Esophagus (tissue), 2 donors: ENCODE measurements around the gene IAPP. TPM values are rescaled to one million over a fixed set of nuclear protein-coding genes. Genes with fewer than 3 reads are reported as not detected.
"Not testable (repeated sequence)": the region's sequence is repeated elsewhere in the genome, so short reads cannot be mapped to it uniquely, and the experiment has no call there.

Source experiments
- H3K27ac ChIP-seq, 2 donors: one replicate each; pipeline ENCODE4 v1.5.1; 2013; ENCODE audit warnings: low read depth in 2 of 2, mild to moderate bottlenecking in 2 of 2, inconsistent platforms in 1 of 2, low read length in 1 of 2, moderate library complexity in 1 of 2
- H3K27me3 ChIP-seq, 2 donors: one replicate each; pipeline ENCODE4 v1.6.1; 2013; ENCODE audit warnings: low read length in 2 of 2, control low read depth in 1 of 2, mild to moderate bottlenecking in 1 of 2; ENCODE audit not compliant: insufficient read depth in 2 of 2, control insufficient read depth in 1 of 2
- H3K36me3 ChIP-seq, 2 donors: one replicate each; pipeline ENCODE4 v1.6.1; 2013; ENCODE audit warnings: low read length in 1 of 2; ENCODE audit not compliant: control insufficient read depth in 2 of 2, insufficient read depth in 2 of 2
- H3K4me1 ChIP-seq, 2 donors: one replicate each; pipeline ENCODE4 v1.6.1; 2013; ENCODE audit warnings: low read length in 1 of 2; ENCODE audit not compliant: control insufficient read depth in 2 of 2, insufficient read depth in 2 of 2
- H3K4me3 ChIP-seq, 2 donors: one replicate each; pipeline ENCODE4 v1.5.1; 2013; ENCODE audit warnings: low read length in 2 of 2, mild to moderate bottlenecking in 2 of 2, low read depth in 1 of 2, moderate library complexity in 1 of 2
- H3K9me3 ChIP-seq, 2 donors: one replicate each; pipeline ENCODE4 v1.6.1; 2013; ENCODE audit warnings: mild to moderate bottlenecking in 2 of 2, low read depth in 1 of 2, low read length in 1 of 2, moderate library complexity in 1 of 2; ENCODE audit not compliant: control insufficient read depth in 2 of 2, insufficient read depth in 1 of 2
- WGBS, 2 donors: extraction: QIAGEN DNeasy Blood & Tissue Kit; methylation state at CpG; one replicate each; pipeline ENCODE4 v1.1.7; 2013; 5-methylcytosine and 5-hydroxymethylcytosine counted together
- polyA plus RNA-seq, 2 donors: library from polyadenylated mRNA; stranded (reverse); fragments of 200-250 nt; gene quantifications; one replicate each; pipeline ENCODE4 v1.2.3, GENCODE V29; 2013
- donor health status: healthy with polysubstance abuse.
- donor health status: Bipolar disorder and iron deficiency.

The IAPP gene
- polyA plus RNA-seq, 2 donors: 0.05 TPM; not detected in 1

GRCh38 chr12:21369141-21369980 is 3.3 kb upstream of the IAPP start:
- no peaks in the 10 kb centered on the region for H3K36me3 ChIP-seq
- WGBS, 2 donors: 40 to 49% methylated on average over 4 of the region's 4 CpGs
- H3K27ac ChIP-seq: no peak overlapping the region
- H3K9me3 ChIP-seq: peaks cover 0 to 2% of the 10 kb centered on the region in 2 donors
- H3K4me3 ChIP-seq: no peak overlapping the region
- no peaks in the 10 kb centered on the region for H3K27me3 ChIP-seq
- H3K4me1 ChIP-seq: no peaks in the 10 kb centered on the region

- 80 to 86% methylated on average over 7 of the region's 7 CpGs for WGBS, 2 donors
- H3K9me3 ChIP-seq: peaks cover 0 to 2% of the 10 kb centered on the region in 2 donors
- H3K27me3 ChIP-seq: no peaks in the 10 kb centered on the region
- no peaks in the 10 kb centered on the region for H3K4me1 ChIP-seq
- H3K36me3 ChIP-seq: no peaks in the 10 kb centered on the region
- H3K4me3 ChIP-seq: no peak overlapping the region
- no peak overlapping the region for H3K27ac ChIP-seq
Measured at GRCh38 chr12:21370845-21371449, 1.8 kb upstream of the IAPP start.

GRCh38 chr12:21379218-21379617 is 6.5 kb downstream of the IAPP start:
- no peaks in the 10 kb centered on the region for H3K4me1 ChIP-seq
- H3K27ac ChIP-seq: no peak overlapping the region
- no peaks in the 10 kb centered on the region for H3K27me3 ChIP-seq
- H3K36me3 ChIP-seq: no peaks in the 10 kb centered on the region
- WGBS, 2 donors: 74 to 76% methylated on average over 3 of the region's 3 CpGs
- H3K4me3 ChIP-seq: no peak overlapping the region
- H3K9me3 ChIP-seq: no peaks in the 10 kb centered on the region

GRCh38 chr12:21381320-21381719 is 8.6 kb downstream of the IAPP start:
- not testable (repeated sequence) for H3K9me3 ChIP-seq, H3K4me3 ChIP-seq, H3K27me3 ChIP-seq, H3K27ac ChIP-seq, H3K36me3 ChIP-seq, H3K4me1 ChIP-seq
- 89 to 90% methylated on average over 5 of the region's 5 CpGs for WGBS, 2 donors

GRCh38 chr12:21384261-21384660 is 11.6 kb downstream of the IAPP start:
- Histone ChIP-seq H3K4me1 (no peaks in the 10 kb centered on the region), H3K27ac (no peak overlapping the region), H3K4me3 (no peak overlapping the region), H3K27me3 (no peaks in the 10 kb centered on the region), H3K36me3 (no peaks in the 10 kb centered on the region), H3K9me3 (no peaks in the 10 kb centered on the region)
- WGBS, 2 donors: 85% methylated on average over 2 of the region's 2 CpGs

- WGBS, 2 donors: 88 to 96% methylated on average over 3 of the region's 3 CpGs
- H3K27me3 ChIP-seq: no peaks in the 10 kb centered on the region
- no peaks in the 10 kb centered on the region for H3K36me3 ChIP-seq
- H3K4me3 ChIP-seq: no peak overlapping the region
- no peaks in the 10 kb centered on the region for H3K9me3 ChIP-seq
- H3K27ac ChIP-seq: no peak overlapping the region
- H3K4me1 ChIP-seq: no peaks in the 10 kb centered on the region
Measured at GRCh38 chr12:21387174-21387573, 14.5 kb downstream of the IAPP start.

- Histone ChIP-seq H3K9me3 (peaks cover 0 to 3% of the 10 kb centered on the region in 2 donors), H3K4me1 (no peaks in the 10 kb centered on the region), H3K27ac (no peak overlapping the region), H3K4me3 (no peak overlapping the region), H3K36me3 (no peaks in the 10 kb centered on the region), H3K27me3 (no peaks in the 10 kb centered on the region)
- WGBS, 2 donors: 19 to 21% methylated on average over 1 of the region's 1 CpG
Measured at GRCh38 chr12:21392384-21392783, 19.7 kb downstream of the IAPP start.

- WGBS, 2 donors: 81 to 87% methylated on average over 24 to 28 of the region's 28 CpGs
Measured at GRCh38 chr12:21394828-21395626, 22.3 kb downstream of the IAPP start.

GRCh38 chr12:21413369-21414277 is 40.9 kb downstream of the IAPP start:
- 83 to 87% methylated on average over 16 of the region's 16 CpGs for WGBS, 2 donors
- Histone ChIP-seq H3K27ac (no peak overlapping the region), H3K9me3 (no peaks in the 10 kb centered on the region), H3K4me3 (no peak overlapping the region), H3K4me1 (no peaks in the 10 kb centered on the region), H3K27me3 (no peaks in the 10 kb centered on the region), H3K36me3 (no peaks in the 10 kb centered on the region)

More at GRCh38 chr12:21394828-21395626, 22.3 kb downstream of the IAPP start:
- H3K4me1 ChIP-seq, H3K27me3 ChIP-seq, H3K4me3 ChIP-seq, H3K9me3 ChIP-seq, H3K36me3 ChIP-seq, H3K27ac ChIP-seq: not testable (repeated sequence)
